Activated T-helper 1 cell treated with anti-CD3 and anti-CD28 coated beads, Interleukin-2, amount 50 U/mL, for 16 hours (primary cell): ENCODE measurements around the gene KIF26B.
"Not testable (repeated sequence)": the region's sequence is repeated elsewhere in the genome, so short reads cannot be mapped to it uniquely, and the experiment has no call there.

Experiments used
- DNase-seq, 2 donors: peaks; one replicate each; pipeline ENCODE4 v3.0.0-alpha.2; 2020; ENCODE audit warnings: low read depth in 1 of 2, low spot score in 1 of 2

The KIF26B gene

DNA sequence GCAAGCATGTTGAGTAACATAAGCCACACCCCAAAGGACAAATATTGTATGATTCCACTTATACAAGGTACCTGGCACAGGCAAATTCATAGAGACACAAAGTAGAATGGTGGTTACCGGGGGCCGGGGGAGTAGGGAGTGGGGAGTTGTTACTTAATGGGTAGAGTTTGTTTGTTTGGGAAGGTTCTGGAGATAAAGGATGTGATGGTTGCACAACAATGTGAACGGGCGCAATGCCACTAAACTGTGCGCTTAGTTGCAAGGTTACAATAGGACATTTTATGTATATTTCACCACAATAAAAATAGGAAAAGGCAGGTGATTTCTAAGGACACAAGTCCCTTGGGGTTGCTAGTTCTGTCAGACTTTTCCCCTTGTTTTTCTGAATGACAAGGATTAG is 516.6 kb downstream of the KIF26B start:
- no peak for DNase-seq

DNA sequence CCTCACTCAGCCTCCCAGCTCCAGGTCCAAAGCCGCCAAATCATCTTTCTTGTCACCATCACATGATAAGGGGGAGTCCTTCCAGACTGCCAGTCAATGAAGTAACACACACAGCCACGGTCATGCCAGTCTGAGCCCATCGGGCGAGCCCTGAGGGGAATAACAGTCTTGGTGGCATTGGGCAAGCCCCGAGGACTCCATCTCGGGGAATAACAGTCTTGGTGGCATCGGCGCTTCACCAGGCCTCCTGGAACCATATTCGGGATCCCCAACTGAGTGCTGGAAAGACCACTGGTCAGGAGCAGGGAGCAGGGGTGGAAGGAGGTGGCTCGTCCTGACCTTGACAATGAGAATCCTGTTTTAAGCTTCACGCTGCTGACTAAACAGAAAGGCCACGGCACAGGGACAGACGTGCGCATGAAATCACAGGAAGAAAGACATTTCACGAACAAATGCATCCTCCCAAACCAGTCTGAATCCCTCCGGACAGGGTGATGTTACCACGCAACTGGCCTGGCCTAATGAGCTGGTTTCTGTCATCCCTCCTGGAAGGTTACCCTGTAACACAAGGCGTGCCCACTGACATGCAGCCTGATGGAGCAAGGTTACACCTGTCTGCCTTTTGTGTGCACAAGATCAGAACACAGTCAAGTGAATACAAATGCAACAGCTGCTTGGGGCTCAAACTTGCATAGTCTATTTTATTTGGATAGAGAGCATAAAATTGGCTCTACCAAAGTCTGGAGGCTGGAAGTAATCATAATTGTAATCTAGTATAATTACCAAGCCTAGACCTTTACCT is 517.4 kb downstream of the KIF26B start:
- no peak for DNase-seq

DNA sequence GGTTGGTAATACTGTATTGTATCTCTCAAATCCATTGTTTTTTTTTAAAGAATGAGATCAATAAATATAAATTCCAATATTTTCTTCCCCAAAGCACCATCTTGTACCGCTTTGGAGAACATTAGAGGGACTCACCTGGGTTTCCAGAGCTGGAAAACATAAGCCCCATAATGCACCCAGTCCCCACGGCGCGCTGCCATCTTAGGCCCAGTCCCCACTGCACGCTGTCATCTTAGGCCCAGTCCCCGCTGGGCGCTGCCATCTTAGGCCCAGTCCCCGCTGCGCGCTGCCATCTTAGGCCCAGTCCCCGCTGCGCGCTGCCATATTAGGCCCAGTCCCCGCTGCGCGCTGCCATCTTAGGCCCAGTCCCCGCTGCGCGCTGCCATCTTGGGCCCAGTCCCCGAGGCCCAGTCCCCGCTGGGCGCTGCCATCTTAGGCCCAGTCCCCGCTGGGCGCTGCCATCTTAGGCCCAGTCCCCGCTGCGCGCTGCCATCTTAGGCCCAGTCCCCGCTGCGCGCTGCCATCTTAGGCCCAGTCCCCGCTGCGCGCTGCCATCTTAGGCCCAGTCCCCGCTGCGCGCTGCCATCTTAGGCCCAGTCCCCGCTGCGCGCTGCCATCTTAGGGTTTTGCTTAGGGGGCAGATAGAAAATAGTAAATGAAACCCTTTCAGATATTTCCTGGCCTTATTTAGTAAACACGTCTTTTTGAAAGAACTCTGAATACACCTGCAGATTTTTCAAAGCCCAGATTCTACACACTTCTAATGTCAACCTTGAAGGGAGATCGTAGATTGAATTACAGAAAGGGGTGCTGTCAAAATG is 518.3 kb downstream of the KIF26B start:
- DNase-seq: not testable (repeated sequence)

GRCh38 chr1:245673881-245674414 is 519.2 kb downstream of the KIF26B start:
- no peak for DNase-seq

- no peak for DNase-seq
Measured at GRCh38 chr1:245677461-245678240, 522.9 kb downstream of the KIF26B start.

DNA sequence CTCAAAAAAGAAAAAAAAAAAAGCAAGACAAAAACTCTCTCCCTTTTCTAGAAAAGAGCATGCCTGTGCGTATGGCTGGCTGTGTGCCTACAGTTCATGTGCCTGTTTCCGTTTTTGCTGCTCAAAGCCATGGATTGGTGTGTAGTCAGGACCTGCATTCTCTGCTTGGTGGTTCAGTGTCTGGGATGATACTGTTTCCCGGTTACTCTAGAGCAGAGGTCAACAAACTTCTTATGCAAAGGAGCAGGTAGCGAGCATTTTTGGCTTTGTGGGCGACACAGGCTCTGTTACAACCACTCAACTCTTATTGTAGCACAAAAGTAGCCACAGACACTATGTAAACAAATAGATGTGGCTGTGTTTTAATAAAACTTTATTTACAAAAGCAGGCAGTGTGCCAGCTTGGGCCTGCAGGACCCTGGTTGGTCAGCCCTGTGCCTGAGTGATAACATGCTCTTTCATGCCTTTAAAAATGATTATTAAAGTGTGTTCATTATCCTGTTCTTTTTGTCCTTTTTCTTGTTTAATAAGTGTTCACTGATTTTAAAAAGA is 524.2 kb downstream of the KIF26B start:
- DNase-seq: no peak

DNA sequence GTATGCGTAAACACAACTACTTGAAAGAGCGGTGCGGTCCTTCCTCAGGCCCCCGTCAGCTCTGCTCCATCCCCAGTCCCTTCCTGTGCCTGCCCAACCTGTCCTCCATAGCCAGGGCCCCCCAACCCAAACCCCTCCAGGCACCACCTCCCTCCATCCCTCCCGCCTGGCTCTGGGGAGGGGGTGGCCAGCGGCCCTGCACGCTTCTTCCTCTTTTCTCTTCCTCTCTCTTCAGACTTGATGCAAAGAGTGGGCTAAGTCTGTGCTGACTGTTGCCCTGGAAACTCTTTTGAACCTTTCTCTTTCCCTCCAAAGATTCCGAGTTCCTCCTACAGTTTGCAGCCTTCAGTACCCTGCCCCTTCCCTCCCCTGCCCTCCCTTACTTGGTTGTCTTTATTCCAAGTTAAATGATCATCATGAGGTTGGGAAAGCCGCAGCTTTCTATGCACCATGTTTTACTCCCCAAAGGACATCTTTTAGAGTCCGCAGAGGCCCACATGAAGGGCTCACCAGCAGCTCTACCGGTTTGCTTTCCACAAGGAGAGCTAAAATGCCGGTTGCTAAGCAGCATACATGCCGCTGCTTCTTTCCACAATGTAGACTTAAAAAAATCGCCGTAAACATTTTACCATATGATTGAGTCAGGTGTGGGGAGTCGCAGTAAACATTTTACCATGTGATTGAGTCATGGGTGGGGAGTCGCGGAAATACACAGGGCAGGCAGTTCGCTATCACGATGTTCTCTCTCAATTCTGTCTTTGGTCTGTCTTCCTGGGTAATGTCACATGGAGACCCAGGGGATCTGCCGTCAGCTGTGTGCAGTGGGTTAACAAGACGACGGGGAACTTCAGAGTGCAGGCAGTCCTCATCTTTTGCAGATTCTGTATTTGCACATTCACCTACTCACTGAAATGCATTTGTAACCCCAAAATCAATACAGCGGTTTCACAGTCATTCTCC is 525.3 kb downstream of the KIF26B start:
- DNase-seq: no peak

DNA sequence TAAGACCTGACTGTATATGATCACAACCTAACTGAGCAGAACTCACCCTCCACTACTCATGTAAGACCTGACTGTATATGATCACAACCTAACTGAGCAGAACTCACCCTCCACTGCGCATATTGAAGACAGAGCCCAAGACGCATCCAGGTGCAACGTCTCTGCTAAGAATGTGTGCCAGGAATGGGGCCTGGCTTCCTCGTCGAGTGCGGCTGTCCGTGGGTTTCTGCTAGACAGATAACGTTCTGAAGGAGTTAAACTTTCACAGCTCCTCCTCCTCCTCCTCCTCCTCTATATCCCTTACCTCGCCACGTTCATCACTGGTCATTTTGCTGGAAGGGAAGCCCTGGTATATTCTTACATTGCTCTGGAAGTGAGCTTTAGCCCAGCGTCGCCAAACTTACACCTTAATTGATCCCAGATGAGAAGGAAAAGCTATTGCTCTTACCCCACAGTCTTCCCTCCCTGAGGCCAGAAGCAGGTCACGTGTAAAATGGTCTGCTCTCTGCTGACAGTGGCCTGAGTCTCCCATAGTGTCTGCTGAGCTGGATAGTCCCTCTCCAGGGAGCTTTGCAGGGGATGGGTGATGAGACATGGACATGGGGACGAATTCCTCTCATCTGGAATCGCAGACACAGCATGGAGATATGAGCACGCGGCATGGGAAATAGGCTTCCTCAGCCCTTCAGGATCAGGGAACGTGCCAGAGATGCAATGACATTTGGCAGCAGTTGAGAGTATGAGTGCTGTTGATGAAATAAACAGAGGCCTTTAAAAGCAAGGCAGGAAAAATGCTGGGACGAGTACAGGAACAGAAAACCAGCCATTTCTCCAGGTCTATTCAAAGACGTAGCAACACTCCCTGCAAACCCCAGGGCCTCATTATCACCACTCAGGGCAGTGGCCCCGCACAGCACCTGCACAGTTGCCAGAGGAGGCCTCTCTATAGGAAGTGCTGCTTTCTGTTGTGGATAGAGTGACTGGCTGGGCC is 528.1 kb downstream of the KIF26B start:
- DNase-seq: no peak

DNA sequence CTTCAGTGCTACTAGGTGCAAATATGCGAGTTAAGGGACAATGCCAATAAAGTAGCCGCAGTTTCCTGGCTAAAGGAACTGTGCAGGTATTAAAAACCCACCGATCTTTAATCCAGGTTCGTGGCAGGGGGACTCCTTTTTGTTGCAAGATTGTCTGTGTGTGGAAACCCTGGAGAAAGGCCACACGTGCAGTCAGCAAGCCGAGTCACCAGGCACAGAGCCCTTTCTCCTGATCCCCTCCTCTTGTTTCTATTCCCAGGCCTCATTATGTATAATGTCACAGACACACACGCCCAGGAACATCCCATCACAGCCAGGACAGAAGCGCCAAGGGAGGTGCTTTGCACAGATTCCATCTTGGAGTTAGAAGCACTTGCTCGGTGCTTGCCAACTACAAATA is 528.9 kb downstream of the KIF26B start:
- DNase-seq: no peak

- DNase-seq: no peak
Measured at GRCh38 chr1:245684166-245684565, 529.4 kb downstream of the KIF26B start.

DNA sequence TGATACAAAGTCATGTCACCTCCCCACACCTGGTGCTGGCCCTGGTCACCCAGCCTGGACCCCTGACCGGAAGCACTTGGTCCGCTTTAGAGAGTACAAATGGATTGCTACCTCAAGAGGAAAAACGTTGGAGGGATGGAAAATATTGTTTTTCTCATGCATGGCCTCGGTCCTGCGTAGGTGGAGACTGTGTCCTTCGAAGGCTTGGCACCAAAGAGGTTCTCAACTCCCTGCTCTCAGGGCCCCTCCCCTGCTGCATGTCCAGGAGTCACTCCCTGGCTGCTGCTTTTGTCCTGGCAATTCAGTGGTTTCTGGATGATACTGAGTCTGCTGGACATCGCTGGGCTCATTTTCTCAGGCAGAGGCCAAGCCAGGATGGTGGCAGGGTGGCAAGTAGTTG is 529.8 kb downstream of the KIF26B start:
- no peak for DNase-seq

DNA sequence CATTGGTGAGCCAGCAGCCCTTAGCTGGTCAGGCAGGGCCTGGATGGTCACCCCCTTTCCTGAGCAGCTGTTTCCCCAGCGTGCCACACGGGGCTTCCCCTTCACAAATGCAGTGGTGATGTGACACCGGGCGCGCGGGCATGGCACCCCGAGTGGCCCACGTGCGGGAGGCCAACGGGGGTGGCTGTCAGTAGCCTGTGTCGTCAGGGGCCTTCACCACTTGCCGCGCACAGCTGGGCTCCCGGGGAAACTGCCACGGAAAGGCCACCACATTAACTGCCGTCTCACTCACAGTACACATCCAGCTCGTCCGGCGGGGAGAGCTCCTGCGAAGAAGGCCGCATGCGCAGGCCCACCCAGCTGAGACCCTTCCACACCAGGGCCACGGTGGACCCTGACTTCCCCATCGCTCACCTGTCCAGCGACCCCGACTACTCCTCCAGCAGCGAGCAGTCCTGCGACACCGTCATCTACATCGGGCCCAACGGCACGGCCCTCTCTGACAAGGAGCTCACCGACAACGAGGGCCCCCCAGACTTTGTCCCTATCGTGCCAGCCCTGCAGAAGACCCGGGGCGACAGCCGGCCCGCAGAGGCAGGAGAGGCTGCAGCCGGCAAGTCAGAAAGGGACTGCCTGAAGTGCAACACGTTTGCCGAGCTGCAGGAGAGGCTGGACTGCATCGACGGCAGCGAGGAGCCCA is 530.5 kb downstream of the KIF26B start:
- no peak for DNase-seq

- no peak for DNase-seq
Measured at GRCh38 chr1:245686006-245686405, 531.2 kb downstream of the KIF26B start.

DNA sequence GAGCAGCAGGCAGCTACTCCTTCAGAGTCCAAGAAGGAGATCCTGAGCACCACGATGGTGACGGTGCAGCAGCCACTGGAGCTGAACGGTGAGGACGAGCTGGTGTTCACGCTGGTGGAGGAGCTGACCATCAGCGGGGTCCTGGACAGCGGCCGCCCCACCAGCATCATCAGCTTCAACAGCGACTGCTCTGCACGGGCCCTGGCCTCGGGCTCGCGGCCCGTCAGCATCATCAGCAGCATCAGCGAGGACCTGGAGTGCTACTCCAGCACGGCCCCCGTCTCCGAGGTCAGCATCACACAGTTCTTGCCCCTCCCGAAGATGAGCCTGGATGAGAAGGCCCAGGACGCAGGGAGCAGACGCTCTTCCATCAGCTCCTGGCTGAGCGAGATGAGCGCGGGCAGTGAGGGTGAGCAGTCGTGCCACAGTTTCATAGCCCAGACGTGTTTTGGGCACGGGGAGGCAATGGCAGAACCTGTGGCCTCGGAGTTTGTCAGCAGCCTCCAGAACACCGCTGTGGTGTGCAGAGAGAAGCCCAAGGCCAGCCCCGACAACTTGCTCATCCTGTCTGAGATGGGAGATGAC is 531.8 kb downstream of the KIF26B start:
- DNase-seq: no peak

- DNase-seq: no peak
Measured at GRCh38 chr1:245687152-245687635, 532.4 kb downstream of the KIF26B start.

DNA sequence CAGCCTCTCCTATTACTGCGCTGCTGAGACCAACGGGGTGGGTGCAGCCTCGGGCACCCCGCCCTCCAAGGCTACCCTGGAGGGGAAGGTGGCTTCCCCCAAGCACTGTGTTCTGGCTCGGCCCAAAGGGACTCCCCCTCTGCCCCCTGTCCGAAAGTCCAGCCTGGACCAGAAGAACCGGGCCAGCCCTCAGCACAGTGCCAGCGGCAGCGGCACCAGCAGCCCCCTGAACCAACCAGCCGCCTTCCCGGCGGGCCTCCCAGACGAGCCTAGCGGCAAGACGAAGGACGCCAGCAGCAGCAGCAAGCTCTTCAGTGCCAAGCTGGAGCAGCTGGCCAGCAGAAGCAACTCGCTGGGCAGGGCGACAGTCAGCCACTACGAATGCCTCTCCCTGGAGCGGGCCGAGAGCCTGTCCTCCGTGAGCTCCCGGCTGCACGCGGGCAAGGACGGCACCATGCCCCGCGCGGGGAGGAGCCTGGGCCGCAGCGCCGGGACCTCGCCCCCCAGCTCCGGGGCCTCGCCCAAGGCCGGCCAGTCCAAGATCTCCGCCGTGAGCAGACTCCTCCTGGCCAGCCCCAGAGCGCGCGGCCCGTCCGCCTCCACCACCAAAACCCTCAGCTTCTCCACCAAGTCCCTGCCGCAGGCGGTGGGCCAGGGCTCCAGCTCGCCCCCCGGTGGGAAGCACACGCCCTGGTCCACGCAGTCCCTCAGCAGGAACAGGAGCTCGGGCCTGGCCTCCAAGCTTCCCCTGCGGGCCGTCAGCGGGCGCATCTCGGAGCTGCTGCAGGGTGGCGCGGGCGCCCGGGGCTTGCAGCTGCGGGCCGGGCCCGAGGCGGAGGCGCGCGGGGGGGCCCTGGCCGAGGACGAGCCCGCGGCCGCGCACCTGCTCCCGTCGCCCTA is 533.1 kb downstream of the KIF26B start:
- no peak for DNase-seq
